Liver (tissue), 9 donors: ENCODE measurements around the gene GNG7. TPM values are rescaled to one million over a fixed set of nuclear protein-coding genes. Genes with fewer than 3 reads are reported as not detected.

ENCODE experiments used
- DNase-seq: peaks from one replicate; pipeline ENCODE4 v3.0.0-alpha.2; 2017; ENCODE audit warnings: low spot score
- H3K27ac ChIP-seq, 2 donors: one replicate each; pipeline ENCODE4 v1.7.0; 2013; ENCODE audit warnings: inconsistent platforms in 2 of 2, low read length in 2 of 2, control low read depth in 1 of 2, low read depth in 1 of 2, mild to moderate bottlenecking in 1 of 2
- H3K27me3 ChIP-seq, 4 donors: one replicate each; pipeline versions ENCODE4 v1.6.1 to v1.7.0; 2013; ENCODE audit warnings: low read length in 3 of 4, inconsistent platforms in 1 of 4, mild to moderate bottlenecking in 1 of 4, moderate library complexity in 1 of 4; ENCODE audit not compliant: control insufficient read depth in 4 of 4, insufficient read depth in 4 of 4
- H3K36me3 ChIP-seq, 4 donors: one replicate each; pipeline versions ENCODE4 v1.6.1 to v1.7.0; 2013; ENCODE audit warnings: low read length in 3 of 4, mild to moderate bottlenecking in 3 of 4, low read depth in 1 of 4, moderate library complexity in 1 of 4; ENCODE audit not compliant: control insufficient read depth in 4 of 4, insufficient read depth in 3 of 4
- H3K4me1 ChIP-seq, 4 donors: one replicate each; pipeline versions ENCODE4 v1.6.1 to v1.7.0; 2013; ENCODE audit warnings: low read length in 3 of 4, mild to moderate bottlenecking in 3 of 4, moderate library complexity in 1 of 4; ENCODE audit not compliant: control insufficient read depth in 4 of 4, insufficient read depth in 4 of 4
- H3K4me3 ChIP-seq, 3 donors: one replicate each; pipeline versions ENCODE4 v1.6.1 to v1.7.0; 2013; ENCODE audit warnings: low read length in 3 of 3, control low read depth in 1 of 3, low read depth in 1 of 3, mild to moderate bottlenecking in 1 of 3
- H3K9ac ChIP-seq, 2 donors: one replicate each; pipeline ENCODE4 v1.7.0; 2013; ENCODE audit warnings: low read length in 2 of 2, mild to moderate bottlenecking in 2 of 2, moderate library complexity in 2 of 2, control low read depth in 1 of 2, low read depth in 1 of 2
- H3K9me3 ChIP-seq, 4 donors: one replicate each; pipeline versions ENCODE4 v1.6.1 to v1.7.0; 2013; ENCODE audit warnings: low read length in 3 of 4; ENCODE audit not compliant: control insufficient read depth in 4 of 4
- CTCF ChIP-seq: fragments of 150-350 bp; IDR thresholded peaks from 2 replicates; pipeline ENCODE4 v1.5.1; 2017; ENCODE audit warnings: improper control_type of control experiment, low read depth, low read length; ENCODE audit not compliant: missing input control
- FOXA1 ChIP-seq: IDR thresholded peaks from 2 replicates; pipeline ENCODE4 v1.6.1; 2016; ENCODE audit warnings: antibody characterized with exemption
- FOXA2 ChIP-seq: IDR thresholded peaks from 2 replicates; pipeline ENCODE4 v1.6.1; 2016; ENCODE audit warnings: antibody characterized with exemption
- HNF4A ChIP-seq, 2 donors: conservative IDR thresholded peaks; 2 replicates each; pipeline ENCODE4 v1.6.1; 2016; ENCODE audit warnings: antibody characterized with exemption in 2 of 2, mild to moderate bottlenecking in 2 of 2
- HNF4G ChIP-seq: IDR thresholded peaks from 2 replicates; pipeline ENCODE4 v1.6.1; 2016; ENCODE audit warnings: antibody characterized with exemption
- JUND ChIP-seq, 2 donors: IDR thresholded peaks; 2 replicates each; pipeline ENCODE4 v1.6.1; 2016; ENCODE audit warnings: antibody characterized with exemption in 2 of 2
- MAX ChIP-seq: IDR thresholded peaks from 2 replicates; pipeline ENCODE4 v1.6.1; 2016; ENCODE audit warnings: antibody characterized with exemption
- REST ChIP-seq: IDR thresholded peaks from 2 replicates; pipeline ENCODE4 v1.6.1; 2016; ENCODE audit warnings: antibody characterized with exemption, mild to moderate bottlenecking
- RXRA ChIP-seq, 2 donors: IDR thresholded peaks; 2 replicates each; pipeline ENCODE4 v1.6.1; 2017 to 2018; ENCODE audit warnings: antibody characterized with exemption in 2 of 2, mild to moderate bottlenecking in 1 of 2
- TAF1 ChIP-seq: conservative IDR thresholded peaks from 2 replicates; pipeline ENCODE4 v1.6.1; 2016; ENCODE audit warnings: antibody characterized with exemption, mild to moderate bottlenecking
- YY1 ChIP-seq: IDR thresholded peaks from 2 replicates; pipeline ENCODE4 v1.6.1; 2016; ENCODE audit warnings: antibody characterized with exemption, mild to moderate bottlenecking
- ZBTB33 ChIP-seq: IDR thresholded peaks from 2 replicates; pipeline ENCODE4 v1.6.1; 2016; ENCODE audit warnings: antibody characterized with exemption
- WGBS: extraction: QIAGEN DNeasy Blood & Tissue Kit; methylation state at CpG from one replicate; pipeline ENCODE4 v1.1.7; 2013; 5-methylcytosine and 5-hydroxymethylcytosine counted together
- polyA plus RNA-seq, 2 donors: library from polyadenylated mRNA; stranded (reverse) in 1 of 2; unstranded in 1 of 2; fragments of 200-250 nt in 1 of 2; fragments of >200 nt in 1 of 2; fragmentation: Nextera tagmentation in 1 of 2; extraction: Ambion mirVana in 1 of 2; gene quantifications; one replicate each; pipeline versions ENCODE4 v1.2.1 to v1.2.3, GENCODE V29; 2013 to 2015
- total RNA-seq, 2 donors: library from RNA; depleted of rRNA; stranded (reverse); fragments of >200 nt; gene quantifications; one replicate each; pipeline ENCODE4 v1.2.3, GENCODE V29; 2014
- donor health status: healthy.
- donor health status: healthy.
- donor health status: healthy.
- donor health status: healthy.
- donor health status: healthy.

GNG7 gene
- total and polyA plus RNA-seq, 4 donors: 0.75 to 1.9 (median 1.1) TPM

- TF ChIP-seq REST (no peak), FOXA1 (no peak), HNF4A (conservative IDR thresholded peaks at IDR 0.05) (no peak), HNF4G (no peak), MAX (no peak), ZBTB33 (no peak)
Observed at GRCh38 chr19:2536461-2536860, 166.0 kb downstream of the GNG7 start (continued).

- H3K9me3 ChIP-seq: no peaks in the 10 kb centered on the region
- H3K27ac ChIP-seq: peak overlapping the region in 1 of 2 donors; percentile 25
- TF ChIP-seq YY1: no peak
- peak in 1 of 2 donors; percentile 31 for TF ChIP-seq HNF4A (conservative IDR thresholded peaks at IDR 0.05)
- no peak for TF ChIP-seq FOXA1
- TF ChIP-seq TAF1: no peak
- TF ChIP-seq HNF4G: no peak
- TF ChIP-seq RXRA (IDR thresholded peaks at IDR 0.05): no peak
- no peak for TF ChIP-seq FOXA2
- no peak for TF ChIP-seq CTCF
- TF ChIP-seq JUND (IDR thresholded peaks at IDR 0.05): no peak
- no peaks in the 10 kb centered on the region for H3K36me3 ChIP-seq
- H3K4me3 ChIP-seq: no peak overlapping the region
- H3K9ac ChIP-seq: no peak overlapping the region
- no peaks in the 10 kb centered on the region for H3K27me3 ChIP-seq
- peaks cover 0 to 7% (median 2%) of the 10 kb centered on the region in 4 donors for H3K4me1 ChIP-seq
- 87% methylated on average over 2 of the region's 2 CpGs for WGBS
- no peak for DNase-seq
Observed at GRCh38 chr19:2534423-2535013, 168.0 kb downstream of the GNG7 start.
